Measurements from ENCODE around the gene PLPPR3.

- TF ChIP-seq CTCF (IDR thresholded peaks at IDR 0.05) (no peak), POLR2A (IDR thresholded peaks at IDR 0.05) (no peak)
Measured at GRCh38 chr19:798415-799075, 23.2 kb downstream of the PLPPR3 start.

Measured in thyroid gland (tissue), 4 donors.